ENCODE results near the gene ZNF346. TPM values are rescaled to one million over a fixed set of nuclear protein-coding genes. Genes with fewer than 3 reads are reported as not detected.

ZNF346 gene
- total and polyA plus RNA-seq, 3 donors from 2014 or later: 19.2 to 31.7 (median 31.1) TPM

DNA sequence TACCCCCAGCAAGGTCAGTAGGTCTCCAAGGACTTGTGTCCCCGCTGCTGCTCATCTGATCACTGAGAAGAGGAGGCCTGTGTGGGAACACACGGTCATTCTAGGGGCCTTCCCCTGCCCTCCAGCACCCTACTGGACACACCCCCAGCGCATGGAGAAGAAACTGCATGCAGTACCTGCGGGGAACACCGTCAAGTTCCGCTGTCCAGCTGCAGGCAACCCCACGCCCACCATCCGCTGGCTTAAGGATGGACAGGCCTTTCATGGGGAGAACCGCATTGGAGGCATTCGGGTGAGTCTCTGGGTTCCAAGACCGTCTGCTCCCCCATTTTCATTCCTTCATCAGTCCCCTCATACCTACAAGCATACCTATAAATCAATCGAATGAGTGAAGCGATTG, 68.3 kb downstream of the ZNF346 start:
- H3K36me3 ChIP-seq (ENCODE audit: low read depth, missing control alignments): no peaks in the 10 kb centered on the region
- intact Hi-C loops (cut with DNase I; ENCODE audit: low total_unique reads): no loop called here
- no peaks in the 10 kb centered on the region for H3K9me3 ChIP-seq
- no peak for DNase-seq
- no peak overlapping the region for H3K27ac ChIP-seq
- H3K4me3 ChIP-seq: no peak overlapping the region
- TF ChIP-seq POLR2A (IDR thresholded peaks at IDR 0.05): no peak
- TF ChIP-seq, protein P1, sequence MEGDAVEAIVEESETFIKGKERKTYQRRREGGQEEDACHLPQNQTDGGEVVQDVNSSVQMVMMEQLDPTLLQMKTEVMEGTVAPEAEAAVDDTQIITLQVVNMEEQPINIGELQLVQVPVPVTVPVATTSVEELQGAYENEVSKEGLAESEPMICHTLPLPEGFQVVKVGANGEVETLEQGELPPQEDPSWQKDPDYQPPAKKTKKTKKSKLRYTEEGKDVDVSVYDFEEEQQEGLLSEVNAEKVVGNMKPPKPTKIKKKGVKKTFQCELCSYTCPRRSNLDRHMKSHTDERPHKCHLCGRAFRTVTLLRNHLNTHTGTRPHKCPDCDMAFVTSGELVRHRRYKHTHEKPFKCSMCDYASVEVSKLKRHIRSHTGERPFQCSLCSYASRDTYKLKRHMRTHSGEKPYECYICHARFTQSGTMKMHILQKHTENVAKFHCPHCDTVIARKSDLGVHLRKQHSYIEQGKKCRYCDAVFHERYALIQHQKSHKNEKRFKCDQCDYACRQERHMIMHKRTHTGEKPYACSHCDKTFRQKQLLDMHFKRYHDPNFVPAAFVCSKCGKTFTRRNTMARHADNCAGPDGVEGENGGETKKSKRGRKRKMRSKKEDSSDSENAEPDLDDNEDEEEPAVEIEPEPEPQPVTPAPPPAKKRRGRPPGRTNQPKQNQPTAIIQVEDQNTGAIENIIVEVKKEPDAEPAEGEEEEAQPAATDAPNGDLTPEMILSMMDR (IDR thresholded peaks at IDR 0.05): no peak
- 94 to 97% methylated on average over 12 to 13 of the region's 13 CpGs for WGBS, 2 donors
- H3K4me1 ChIP-seq: peaks cover 30% of the 10 kb centered on the region
- H3K27me3 ChIP-seq: no peaks in the 10 kb centered on the region

DNA sequence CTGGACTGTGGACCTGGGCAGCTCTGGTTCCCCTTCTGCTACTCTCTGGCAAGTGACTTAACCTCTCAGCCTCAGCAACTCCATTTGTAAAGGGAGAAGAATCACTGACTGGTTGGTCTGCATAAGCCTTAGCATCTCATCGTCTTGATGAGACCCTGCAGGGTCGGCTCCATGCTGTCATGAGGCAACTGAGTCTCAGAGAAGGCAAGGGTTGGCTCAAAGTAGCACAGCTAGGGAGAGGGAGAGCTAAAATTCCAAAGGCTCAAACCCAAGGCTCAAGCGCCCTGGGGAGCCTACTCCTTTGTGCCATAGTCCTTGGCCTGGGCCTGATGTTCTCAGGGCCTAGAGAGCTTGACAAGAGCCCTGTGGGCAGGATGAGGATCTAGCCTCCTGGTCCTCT, 68.7 kb downstream of the ZNF346 start:
- Histone ChIP-seq H3K36me3 (ENCODE audit: low read depth, missing control alignments) (no peaks in the 10 kb centered on the region), H3K4me3 (no peak overlapping the region), H3K27ac (no peak overlapping the region), H3K4me1 (peaks cover 30% of the 10 kb centered on the region), H3K27me3 (no peaks in the 10 kb centered on the region), H3K9me3 (no peaks in the 10 kb centered on the region)
- no peak for TF ChIP-seq POLR2A (IDR thresholded peaks at IDR 0.05)
- TF ChIP-seq, protein P1 (IDR thresholded peaks at IDR 0.05): no peak
- intact Hi-C loops (cut with DNase I; ENCODE audit: low total_unique reads): no loop called here
- 88 to 94% methylated on average over 3 of the region's 3 CpGs for WGBS, 2 donors
- no peak for DNase-seq

DNA sequence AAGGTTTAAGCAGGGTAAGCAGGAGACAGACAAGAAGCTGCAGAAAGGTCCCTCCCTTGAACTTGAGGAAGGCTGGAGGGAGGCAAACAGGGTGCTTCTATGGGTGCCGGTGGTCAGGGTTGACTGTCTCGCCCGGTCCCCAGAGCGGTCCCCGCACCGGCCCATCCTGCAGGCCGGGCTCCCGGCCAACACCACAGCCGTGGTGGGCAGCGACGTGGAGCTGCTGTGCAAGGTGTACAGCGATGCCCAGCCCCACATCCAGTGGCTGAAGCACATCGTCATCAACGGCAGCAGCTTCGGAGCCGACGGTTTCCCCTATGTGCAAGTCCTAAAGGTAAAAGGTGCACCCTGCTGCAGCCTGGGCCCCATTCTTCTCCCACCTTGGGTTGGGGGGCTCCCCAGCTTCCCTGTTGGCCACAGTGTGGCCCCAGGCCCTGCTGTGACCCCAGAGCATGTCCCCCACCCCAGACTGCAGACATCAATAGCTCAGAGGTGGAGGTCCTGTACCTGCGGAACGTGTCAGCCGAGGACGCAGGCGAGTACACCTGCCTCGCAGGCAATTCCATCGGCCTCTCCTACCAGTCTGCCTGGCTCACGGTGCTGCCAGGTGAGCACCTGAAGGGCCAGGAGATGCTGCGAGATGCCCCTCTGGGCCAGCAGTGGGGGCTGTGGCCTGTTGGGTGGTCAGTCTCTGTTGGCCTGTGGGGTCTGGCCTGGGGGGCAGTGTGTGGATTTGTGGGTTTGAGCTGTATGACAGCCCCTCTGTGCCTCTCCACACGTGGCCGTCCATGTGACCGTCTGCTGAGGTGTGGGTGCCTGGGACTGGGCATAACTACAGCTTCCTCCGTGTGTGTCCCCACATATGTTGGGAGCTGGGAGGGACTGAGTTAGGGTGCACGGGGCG, 69.9 kb downstream of the ZNF346 start:
- WGBS, 2 donors: 84 to 94% methylated on average over 10 to 32 of the region's 32 CpGs
- no peaks in the 10 kb centered on the region for H3K27me3 ChIP-seq
- DNase-seq: no peak
- intact Hi-C loops (cut with DNase I; ENCODE audit: low total_unique reads): no loop called here
- TF ChIP-seq, protein P1 (IDR thresholded peaks at IDR 0.05): no peak
- no peak for TF ChIP-seq POLR2A (IDR thresholded peaks at IDR 0.05)
- no peaks in the 10 kb centered on the region for H3K36me3 ChIP-seq (ENCODE audit: low read depth, missing control alignments)
- H3K4me1 ChIP-seq: peaks cover 24% of the 10 kb centered on the region
- H3K9me3 ChIP-seq: no peaks in the 10 kb centered on the region
- H3K27ac ChIP-seq: no peak overlapping the region
- H3K4me3 ChIP-seq: no peak overlapping the region

DNA sequence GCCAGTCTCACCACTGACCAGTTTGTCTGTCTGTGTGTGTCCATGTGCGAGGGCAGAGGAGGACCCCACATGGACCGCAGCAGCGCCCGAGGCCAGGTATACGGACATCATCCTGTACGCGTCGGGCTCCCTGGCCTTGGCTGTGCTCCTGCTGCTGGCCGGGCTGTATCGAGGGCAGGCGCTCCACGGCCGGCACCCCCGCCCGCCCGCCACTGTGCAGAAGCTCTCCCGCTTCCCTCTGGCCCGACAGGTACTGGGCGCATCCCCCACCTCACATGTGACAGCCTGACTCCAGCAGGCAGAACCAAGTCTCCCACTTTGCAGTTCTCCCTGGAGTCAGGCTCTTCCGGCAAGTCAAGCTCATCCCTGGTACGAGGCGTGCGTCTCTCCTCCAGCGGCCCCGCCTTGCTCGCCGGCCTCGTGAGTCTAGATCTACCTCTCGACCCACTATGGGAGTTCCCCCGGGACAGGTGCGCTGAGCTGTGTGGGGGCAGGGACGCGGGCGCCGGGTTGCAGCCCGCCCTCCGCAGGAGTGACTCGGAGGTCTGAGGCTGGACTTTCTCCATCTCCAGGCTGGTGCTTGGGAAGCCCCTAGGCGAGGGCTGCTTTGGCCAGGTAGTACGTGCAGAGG, 70.7 kb downstream of the ZNF346 start:
- Histone ChIP-seq H3K27me3 (no peaks in the 10 kb centered on the region), H3K4me3 (no peak overlapping the region), H3K27ac (no peak overlapping the region), H3K4me1 (peaks cover 22% of the 10 kb centered on the region), H3K9me3 (no peaks in the 10 kb centered on the region), H3K36me3 (ENCODE audit: low read depth, missing control alignments) (no peaks in the 10 kb centered on the region)
- WGBS, 2 donors: 88% methylated on average over 19 to 31 of the region's 40 CpGs
- no peak for DNase-seq
- TF ChIP-seq, protein P1 (IDR thresholded peaks at IDR 0.05): no peak
- no peak for TF ChIP-seq POLR2A (IDR thresholded peaks at IDR 0.05)
- intact Hi-C loops (cut with DNase I; ENCODE audit: low total_unique reads): no loop called here

Data from testis (tissue), 3 donors.